PC-9 (cell line): ENCODE results near the gene TSPEAR. TPM values are rescaled to one million over a fixed set of nuclear protein-coding genes. Genes with fewer than 3 reads are reported as not detected.

Experiments used
- BruUV-seq: library from RNA; stranded (reverse); fragments of 400-500 nt; replicated peaks from 2 replicates; lab custom pipeline; 2021; lab: Mats Ljungman, UMichigan
- CTCF ChIA-PET: fragments of 300-600 bp; sonication (Branson Sonifier 250); formaldehyde crosslinking; loops from one replicate; lab custom pipeline; 2022; ENCODE audit warnings: antibody characterized with exemption; lab: Charles Lee
- POLR2A ChIA-PET: fragments of 300-600 bp; sonication (Branson Sonifier 250); formaldehyde crosslinking; loops from one replicate; lab custom pipeline; 2022; ENCODE audit warnings: antibody characterized with exemption; ENCODE audit not compliant: unreplicated experiment; lab: Charles Lee
- DNase-seq, 2 experiments: peaks; one replicate each; pipeline versions ENCODE4 v3.0.0 to v3.0.0-alpha.2; 2015 to 2022; ENCODE audit warnings: mixed read lengths in 1 of 2
- H2AFZ ChIP-seq: fragments of 200-600 bp; sonication (generic); 2 replicates; pipeline ENCODE4 v1.8.1; 2017; ENCODE audit warnings: antibody characterized with exemption
- H3F3A ChIP-seq: fragments of 200-600 bp; sonication (generic); 2 replicates; pipeline ENCODE4 v1.8.1; 2017; ENCODE audit warnings: antibody characterized with exemption, mild to moderate bottlenecking, low read depth; ENCODE audit not compliant: insufficient read depth
- H3K27ac ChIP-seq: fragments of 200-600 bp; sonication (generic); 2 replicates; pipeline ENCODE4 v1.6.1; 2016; ENCODE audit warnings: mixed run types
- H3K27me3 ChIP-seq: fragments of 200-600 bp; sonication (generic); 2 replicates; pipeline ENCODE4 v1.6.1; 2016; ENCODE audit warnings: low read depth, mixed run types; ENCODE audit not compliant: insufficient read depth
- H3K36me3 ChIP-seq: fragments of 200-600 bp; sonication (generic); 2 replicates; pipeline ENCODE4 v1.6.1; 2016; ENCODE audit warnings: low read depth, mixed run types
- H3K4me1 ChIP-seq: fragments of 200-600 bp; sonication (generic); replicated peaks from 2 replicates; pipeline ENCODE4 v1.6.1; 2016; ENCODE audit warnings: mixed run types; ENCODE audit not compliant: insufficient read depth
- H3K4me2 ChIP-seq: fragments of 200-600 bp; sonication (generic); 2 replicates; pipeline ENCODE4 v1.6.1; 2017; ENCODE audit warnings: mixed run types
- H3K4me3 ChIP-seq: fragments of 200-600 bp; sonication (generic); 2 replicates; pipeline ENCODE4 v1.6.1; 2016; ENCODE audit warnings: mixed run types
- H3K79me2 ChIP-seq: fragments of 200-600 bp; sonication (generic); 2 replicates; pipeline ENCODE4 v1.6.1; 2017; ENCODE audit warnings: low read depth, mixed run types
- H3K9me2 ChIP-seq: fragments of 200-600 bp; sonication (generic); 2 replicates; pipeline ENCODE4 v1.8.1; 2017; ENCODE audit warnings: mild to moderate bottlenecking; ENCODE audit not compliant: insufficient read depth
- H3K9me3 ChIP-seq: fragments of 200-600 bp; sonication (generic); 2 replicates; pipeline ENCODE4 v1.8.1; 2016; ENCODE audit warnings: low read depth; ENCODE audit not compliant: insufficient read depth
- H4K20me1 ChIP-seq: fragments of 200-600 bp; sonication (generic); 2 replicates; pipeline ENCODE4 v1.8.1; 2017; ENCODE audit not compliant: insufficient read depth
- EZH2 ChIP-seq: fragments of 200-600 bp; sonication (generic); IDR thresholded peaks from 2 replicates; pipeline ENCODE4 v1.8.0; 2017; ENCODE audit warnings: antibody characterized with exemption, low read depth
- intact Hi-C: fragments of 100-400 bp; cut with micrococcal nuclease; formaldehyde crosslinking; loops from one replicate; pipeline ENCODE4 v1.10.0; 2022; ENCODE audit not compliant: unreplicated experiment
- total RNA-seq: library from RNA; stranded (reverse); gene quantifications from 2 replicates; pipeline ENCODE4 v1.2.3, GENCODE V29; 2021
- TF ChIP-seq, protein P1 (sequence below): fragments of 200-600 bp; sonication (generic); conservative IDR thresholded peaks from 2 replicates; pipeline ENCODE4 v1.6.1; 2017; ENCODE audit warnings: mixed run types, antibody characterized with exemption, mild to moderate bottlenecking, moderate library complexity

The TSPEAR gene
- total RNA-seq, 1 experiment from 2014 or later = not detected

DNA sequence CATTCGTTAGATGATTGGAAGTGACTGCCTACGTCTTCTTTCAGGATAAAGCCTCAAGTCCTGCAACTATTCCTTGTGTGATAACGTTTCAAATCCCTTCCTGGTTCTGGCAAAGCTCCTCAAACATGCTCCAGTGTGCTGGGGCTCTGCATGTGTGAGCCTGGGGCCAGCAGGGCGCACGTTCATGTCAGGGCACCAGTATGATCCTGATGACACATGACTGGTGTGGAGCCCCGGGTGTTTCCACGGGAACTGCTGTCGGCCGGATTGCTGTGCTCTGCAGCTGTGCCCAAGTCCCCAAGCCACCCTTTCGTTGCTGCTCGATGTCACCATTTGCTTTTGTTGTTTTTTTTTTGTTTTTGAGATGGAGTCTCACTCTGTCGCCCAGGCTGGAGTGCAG lies 192.7 kb downstream of the TSPEAR start:
- no peak overlapping the region for H3K4me2 ChIP-seq
- no peaks in the 10 kb centered on the region for H3K79me2 ChIP-seq
- no peak overlapping the region for H3K4me3 ChIP-seq
- H3K9me3 ChIP-seq = no peaks in the 10 kb centered on the region
- no peaks in the 10 kb centered on the region for H3K4me1 ChIP-seq
- no peaks in the 10 kb centered on the region for H4K20me1 ChIP-seq
- H3K36me3 ChIP-seq = no peaks in the 10 kb centered on the region
- no peak for DNase-seq
- ChIA-PET POLR2A (no interaction called here), CTCF (no interaction called here)
- TF ChIP-seq, protein P1, sequence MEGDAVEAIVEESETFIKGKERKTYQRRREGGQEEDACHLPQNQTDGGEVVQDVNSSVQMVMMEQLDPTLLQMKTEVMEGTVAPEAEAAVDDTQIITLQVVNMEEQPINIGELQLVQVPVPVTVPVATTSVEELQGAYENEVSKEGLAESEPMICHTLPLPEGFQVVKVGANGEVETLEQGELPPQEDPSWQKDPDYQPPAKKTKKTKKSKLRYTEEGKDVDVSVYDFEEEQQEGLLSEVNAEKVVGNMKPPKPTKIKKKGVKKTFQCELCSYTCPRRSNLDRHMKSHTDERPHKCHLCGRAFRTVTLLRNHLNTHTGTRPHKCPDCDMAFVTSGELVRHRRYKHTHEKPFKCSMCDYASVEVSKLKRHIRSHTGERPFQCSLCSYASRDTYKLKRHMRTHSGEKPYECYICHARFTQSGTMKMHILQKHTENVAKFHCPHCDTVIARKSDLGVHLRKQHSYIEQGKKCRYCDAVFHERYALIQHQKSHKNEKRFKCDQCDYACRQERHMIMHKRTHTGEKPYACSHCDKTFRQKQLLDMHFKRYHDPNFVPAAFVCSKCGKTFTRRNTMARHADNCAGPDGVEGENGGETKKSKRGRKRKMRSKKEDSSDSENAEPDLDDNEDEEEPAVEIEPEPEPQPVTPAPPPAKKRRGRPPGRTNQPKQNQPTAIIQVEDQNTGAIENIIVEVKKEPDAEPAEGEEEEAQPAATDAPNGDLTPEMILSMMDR = no peak
- TF ChIP-seq EZH2 = no peak
- intact Hi-C loops = loop anchor here (10.0 kb wide), 1 partner anchor 416 kb away; no protein-coding TSS in a partner anchor
- no peaks in the 10 kb centered on the region for H3F3A ChIP-seq
- no peak overlapping the region for H2AFZ ChIP-seq
- no TSS peak for BruUV-seq
- H3K27me3 ChIP-seq = peaks cover 81% of the 10 kb centered on the region
- H3K27ac ChIP-seq = no peak overlapping the region
- no peaks in the 10 kb centered on the region for H3K9me2 ChIP-seq

DNA sequence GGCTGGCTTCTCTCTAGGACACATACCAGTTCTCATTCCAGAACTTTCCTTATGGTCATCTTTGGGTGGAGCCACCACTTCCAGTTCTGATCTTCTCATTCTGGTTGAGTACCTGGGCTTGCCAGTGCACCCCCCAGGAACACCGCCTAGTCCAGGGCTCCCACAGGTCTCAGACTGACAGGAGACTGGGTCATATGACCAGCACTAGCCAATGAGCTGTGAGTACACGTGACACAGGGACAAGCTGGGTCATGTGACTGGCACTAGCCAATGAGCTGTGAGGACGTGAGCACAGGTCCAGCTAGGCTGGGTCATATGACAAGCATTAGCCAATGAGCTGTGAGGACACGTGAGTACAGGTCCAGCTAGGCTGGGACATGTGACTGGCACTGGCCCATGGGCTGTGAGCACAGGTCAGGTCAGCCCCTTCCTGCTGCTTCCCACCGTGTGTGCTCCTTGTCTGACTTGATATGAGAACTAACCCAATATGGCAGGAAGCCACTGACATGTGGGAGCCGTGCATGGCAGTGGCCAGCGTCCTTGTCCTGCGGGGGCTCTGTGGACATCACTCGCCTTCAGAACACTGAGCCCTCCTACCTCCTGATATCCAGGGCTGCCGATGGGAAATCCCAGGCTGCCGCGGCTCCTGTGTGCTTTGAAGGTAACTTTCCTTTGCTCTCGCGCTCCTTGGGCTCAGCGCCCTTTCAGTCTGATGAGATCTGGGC lies 194.0 kb downstream of the TSPEAR start:
- CTCF ChIA-PET = no interaction called here
- Histone ChIP-seq H3F3A (no peaks in the 10 kb centered on the region), H3K27ac (no peak overlapping the region), H3K4me1 (no peaks in the 10 kb centered on the region), H4K20me1 (no peaks in the 10 kb centered on the region), H3K79me2 (no peaks in the 10 kb centered on the region), H3K27me3 (peaks cover 94% of the 10 kb centered on the region), H2AFZ (no peak overlapping the region), H3K36me3 (no peaks in the 10 kb centered on the region), H3K4me3 (no peak overlapping the region), H3K9me3 (no peaks in the 10 kb centered on the region), H3K9me2 (no peaks in the 10 kb centered on the region), H3K4me2 (no peak overlapping the region)
- TF ChIP-seq, protein P1 = no peak
- TF ChIP-seq EZH2 = no peak
- DNase-seq = no peak
- no TSS peak for BruUV-seq
- intact Hi-C loops = loop anchor here (10.0 kb wide), 1 partner anchor 417 kb away; no protein-coding TSS in a partner anchor
- POLR2A ChIA-PET = interaction anchor here (0.7 kb wide), 1 partner anchor 60 kb away, joined by 3 read pairs; no protein-coding TSS in a partner anchor

DNA sequence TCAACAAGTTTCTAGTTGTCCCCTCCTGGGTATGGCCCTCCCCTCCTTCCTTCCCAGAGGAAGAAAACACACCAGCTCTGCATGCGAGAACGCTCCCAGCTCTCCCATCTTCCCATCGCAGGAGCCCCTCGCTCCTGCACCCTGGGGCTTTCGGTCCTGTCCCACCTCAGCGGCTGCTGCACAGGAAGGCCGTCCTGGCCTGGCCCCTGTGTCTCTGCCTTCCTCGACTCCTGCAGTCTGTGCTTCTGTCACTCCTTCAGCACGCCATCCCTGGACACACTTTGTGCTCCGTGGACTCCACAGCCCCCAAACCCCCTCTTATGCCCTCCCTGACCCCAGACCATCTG lies 194.6 kb downstream of the TSPEAR start:
- Histone ChIP-seq H3K36me3 (no peaks in the 10 kb centered on the region), H3K79me2 (no peaks in the 10 kb centered on the region), H2AFZ (no peak overlapping the region), H3F3A (no peaks in the 10 kb centered on the region), H3K4me2 (no peak overlapping the region), H3K27ac (no peak overlapping the region), H3K4me3 (no peak overlapping the region), H3K9me3 (no peaks in the 10 kb centered on the region), H3K4me1 (no peaks in the 10 kb centered on the region), H4K20me1 (no peaks in the 10 kb centered on the region), H3K27me3 (peaks cover 96% of the 10 kb centered on the region), H3K9me2 (no peaks in the 10 kb centered on the region)
- intact Hi-C loops = loop anchor here (10.0 kb wide), 1 partner anchor 418 kb away; no protein-coding TSS in a partner anchor
- no TSS peak for BruUV-seq
- CTCF ChIA-PET = no interaction called here
- TF ChIP-seq, protein P1 = no peak
- no peak for TF ChIP-seq EZH2
- POLR2A ChIA-PET = no interaction called here
- no peak for DNase-seq
